Ishikawa (cell line): Measurements from ENCODE around the gene DAP.

Experiments used
- CEBPB ChIP-seq: IDR thresholded peaks from 2 replicates; pipeline ENCODE4 v1.6.1; 2012
- CREB1 ChIP-seq: IDR thresholded peaks from 2 replicates; pipeline ENCODE4 v1.6.1; 2012; ENCODE audit warnings: low read depth
- EGR1 ChIP-seq: IDR thresholded peaks from 2 replicates; pipeline ENCODE4 v1.6.1; 2012
- EP300 ChIP-seq: IDR thresholded peaks from 2 replicates; pipeline ENCODE4 v1.6.1; 2012; ENCODE audit warnings: borderline replicate concordance
- FOXM1 ChIP-seq: IDR thresholded peaks from 2 replicates; pipeline ENCODE4 v1.6.1; 2012; ENCODE audit warnings: low read depth, borderline replicate concordance
- MAX ChIP-seq: IDR thresholded peaks from 2 replicates; pipeline ENCODE4 v1.6.1; 2012
- NFIC ChIP-seq: IDR thresholded peaks from 2 replicates; pipeline ENCODE4 v1.6.1; 2012
- RAD21 ChIP-seq: IDR thresholded peaks from 2 replicates; pipeline ENCODE4 v1.6.1; 2012; ENCODE audit warnings: low read depth
- REST ChIP-seq: IDR thresholded peaks from 2 replicates; pipeline ENCODE4 v1.6.1; 2012; ENCODE audit warnings: low read depth, mild to moderate bottlenecking
- TAF1 ChIP-seq: IDR thresholded peaks from 2 replicates; pipeline ENCODE4 v1.6.1; 2012; ENCODE audit warnings: low read depth, mild to moderate bottlenecking
- TCF12 ChIP-seq: IDR thresholded peaks from 2 replicates; pipeline ENCODE4 v1.6.1; 2012; ENCODE audit warnings: low read depth
- TEAD4 ChIP-seq: IDR thresholded peaks from 2 replicates; pipeline ENCODE4 v1.6.1; 2012
- USF1 ChIP-seq: IDR thresholded peaks from 2 replicates; pipeline ENCODE4 v1.6.1; 2012
- YY1 ChIP-seq: IDR thresholded peaks from 2 replicates; pipeline ENCODE4 v1.6.1; 2012; ENCODE audit warnings: low read depth
- ZBTB7A ChIP-seq: IDR thresholded peaks from 2 replicates; pipeline ENCODE4 v1.6.1; 2012; ENCODE audit warnings: low read depth

The DAP gene

GRCh38 chr5:10723514-10723913 lies 37.5 kb downstream of the DAP start:
- TF ChIP-seq EP300 (no peak), TEAD4 (no peak), MAX (no peak), CREB1 (no peak), FOXM1 (no peak), YY1 (no peak), TAF1 (no peak), NFIC (no peak), TCF12 (no peak), CEBPB (no peak), EGR1 (no peak), REST (no peak), RAD21 (no peak), USF1 (no peak), ZBTB7A (no peak)

GRCh38 chr5:10719965-10720364 lies 41.1 kb downstream of the DAP start:
- TF ChIP-seq TEAD4 (no peak), TCF12 (no peak), REST (no peak), TAF1 (no peak), CEBPB (no peak), CREB1 (no peak), YY1 (no peak), ZBTB7A (no peak), NFIC (no peak), USF1 (no peak), MAX (no peak), RAD21 (no peak), EGR1 (no peak), EP300 (no peak), FOXM1 (no peak)

- TF ChIP-seq FOXM1, result no peak
- TF ChIP-seq NFIC, result no peak
- no peak for TF ChIP-seq EP300
- no peak for TF ChIP-seq YY1
- no peak for TF ChIP-seq TAF1
- TF ChIP-seq USF1, result no peak
- TF ChIP-seq CREB1, result no peak
- no peak for TF ChIP-seq TCF12
- no peak for TF ChIP-seq RAD21
- no peak for TF ChIP-seq ZBTB7A
These were observed 45.3 kb downstream of the DAP start for GRCh38 chr5:10715605-10716290.

- TF ChIP-seq MAX (no peak), ZBTB7A (no peak), RAD21 (no peak), EP300 (no peak), TEAD4 (no peak), FOXM1 (no peak), TCF12 (no peak), CREB1 (no peak), CEBPB (no peak), REST (no peak), USF1 (no peak), YY1 (no peak), NFIC (no peak), EGR1 (no peak), TAF1 (no peak)
These were observed 48.3 kb downstream of the DAP start for GRCh38 chr5:10712574-10713366.
